Measurements from ENCODE around the gene CFAP410. TPM values are rescaled to one million over a fixed set of nuclear protein-coding genes. Genes with fewer than 3 reads are reported as not detected.

The CFAP410 gene
- total and polyA plus RNA-seq, 9 donors: 1.2 to 40.8 (median 29.3) TPM

GRCh38 chr21:44381874-44382273 lies 42.7 kb upstream of the CFAP410 start:
- no peak overlapping the region for H3K27ac ChIP-seq
- H3K4me3 ChIP-seq: no peak overlapping the region
- no peaks in the 10 kb centered on the region for H3K27me3 ChIP-seq
- peaks cover 0 to 3% of the 10 kb centered on the region in 2 donors for H3K9me3 ChIP-seq
- intact Hi-C loops (cut with DNase I): no loop called here
- no peaks in the 10 kb centered on the region for H3K36me3 ChIP-seq
- no peaks in the 10 kb centered on the region for H3K4me1 ChIP-seq (ENCODE audit: insufficient read depth)
- no peak for DNase-seq
- TF ChIP-seq POLR2A (IDR thresholded peaks at IDR 0.05) (no peak), EP300 (IDR thresholded peaks at IDR 0.05) (no peak), CTCF (IDR thresholded peaks at IDR 0.05) (no peak)

- DNase-seq: peak in 1 of 5 donors; percentile 21
- H3K27me3 ChIP-seq: no peaks in the 10 kb centered on the region
Observed at GRCh38 chr21:44380876-44381275, 41.7 kb upstream of the CFAP410 start.

GRCh38 chr21:44379991-44380865 lies 41.0 kb upstream of the CFAP410 start:
- 16 to 31% (median 20%) methylated on average over 31 of the region's 31 CpGs for WGBS, 3 donors
- no peak for TF ChIP-seq CTCF (IDR thresholded peaks at IDR 0.05)
- no peak for TF ChIP-seq POLR2A (IDR thresholded peaks at IDR 0.05)
- no peak for TF ChIP-seq EP300 (IDR thresholded peaks at IDR 0.05)

More at GRCh38 chr21:44380876-44381275, 41.7 kb upstream of the CFAP410 start:
- no peaks in the 10 kb centered on the region for H3K4me1 ChIP-seq (ENCODE audit: insufficient read depth)
- no peak overlapping the region for H3K4me3 ChIP-seq
- TF ChIP-seq CTCF (IDR thresholded peaks at IDR 0.05) (no peak), EP300 (IDR thresholded peaks at IDR 0.05) (no peak), POLR2A (IDR thresholded peaks at IDR 0.05) (no peak)
- intact Hi-C loops (cut with DNase I): no loop called here
- no peak overlapping the region for H3K27ac ChIP-seq
- H3K9me3 ChIP-seq: peaks cover 0 to 3% of the 10 kb centered on the region in 2 donors
- H3K36me3 ChIP-seq: no peaks in the 10 kb centered on the region
- WGBS, 3 donors: 60 to 67% (median 61%) methylated on average over 10 of the region's 10 CpGs

GRCh38 chr21:44379515-44379848 lies 40.3 kb upstream of the CFAP410 start:
- Histone ChIP-seq H3K4me1 (ENCODE audit: insufficient read depth) (no peaks in the 10 kb centered on the region), H3K27me3 (no peaks in the 10 kb centered on the region), H3K36me3 (no peaks in the 10 kb centered on the region), H3K9me3 (no peaks in the 10 kb centered on the region), H3K27ac (no peak overlapping the region), H3K4me3 (no peak overlapping the region)
- peak in 1 of 5 donors; percentile 18 for DNase-seq
- 80 to 88% (median 81%) methylated on average over 5 of the region's 5 CpGs for WGBS, 3 donors
- intact Hi-C loops (cut with DNase I): no loop called here
- TF ChIP-seq POLR2A (IDR thresholded peaks at IDR 0.05): no peak
- TF ChIP-seq EP300 (IDR thresholded peaks at IDR 0.05): no peak
- TF ChIP-seq CTCF (IDR thresholded peaks at IDR 0.05): no peak

More at GRCh38 chr21:44379991-44380865, 41.0 kb upstream of the CFAP410 start:
- H3K4me1 ChIP-seq (ENCODE audit: insufficient read depth): no peaks in the 10 kb centered on the region
- no peak overlapping the region for H3K27ac ChIP-seq
- intact Hi-C loops (cut with DNase I): no loop called here
- no peaks in the 10 kb centered on the region for H3K27me3 ChIP-seq
- no peak overlapping the region for H3K4me3 ChIP-seq
- DNase-seq: peak in 1 of 5 donors; percentile 30
- H3K9me3 ChIP-seq: no peaks in the 10 kb centered on the region
- H3K36me3 ChIP-seq: no peaks in the 10 kb centered on the region
